Measurements from ENCODE around the gene CEP192. TPM values are rescaled to one million over a fixed set of nuclear protein-coding genes. Genes with fewer than 3 reads are reported as not detected.
A peak's percentile ranks its signal among the peaks of the same experiment; 100 is the strongest.

Gene CEP192
- total RNA-seq, 4 donors from 2014 or later = 35.3 to 80.3 (median 66.6) TPM

- no peak for TF ChIP-seq CTCF (IDR thresholded peaks at IDR 0.05)
- peak in 1 of 2 donors; percentile 59 for TF ChIP-seq POLR2A (IDR thresholded peaks at IDR 0.05)
These were observed 43.7 kb upstream of the CEP192 start, which contains the start of gene SEH1L for GRCh38 chr18:12947285-12948049. Gene SEH1L, plus strand, starts transcription at chr18:12948011. Its CDS starts 111 bp downstream, at chr18:12948122.

GRCh38 chr18:12948050-12948804 is 42.9 kb upstream of the CEP192 start:
- Histone ChIP-seq H3K36me3 (no peaks in the 10 kb centered on the region), H3K9me3 (no peaks in the 10 kb centered on the region), H3K4me1 (no peaks in the 10 kb centered on the region), H3K4me3 (peak overlapping the region; percentile 71 to 73), H3K27ac (peak overlapping the region; percentile 95 to 97), H3K27me3 (no peaks in the 10 kb centered on the region)
- peak; percentile 92 to 93 for DNase-seq
- intact Hi-C loops (cut with DNase I; ENCODE audit: low total_unique reads) = no loop called here
- TF ChIP-seq CTCF (IDR thresholded peaks at IDR 0.05) (peak in 1 of 4 experiments; percentile 22), POLR2A (IDR thresholded peaks at IDR 0.05) (peak; percentile 42 to 85)

More at GRCh38 chr18:12947285-12948049, 43.7 kb upstream of the CEP192 start, which contains the start of gene SEH1L:
- Histone ChIP-seq H3K36me3 (no peaks in the 10 kb centered on the region), H3K9me3 (no peaks in the 10 kb centered on the region), H3K27me3 (no peaks in the 10 kb centered on the region), H3K4me3 (peak within 1 kb of the TSS; percentile 71 to 73), H3K4me1 (no peaks in the 10 kb centered on the region), H3K27ac (peak within 1 kb of the TSS; percentile 95 to 97)
- intact Hi-C loops (cut with DNase I; ENCODE audit: low total_unique reads) = no loop called here
- peak; percentile 98 to 100 for DNase-seq

GRCh38 chr18:12958478-12958877 is 32.7 kb upstream of the CEP192 start:
- H3K9me3 ChIP-seq = no peaks in the 10 kb centered on the region
- H3K4me1 ChIP-seq = no peaks in the 10 kb centered on the region
- no peak for TF ChIP-seq CTCF (IDR thresholded peaks at IDR 0.05)
- TF ChIP-seq POLR2A (IDR thresholded peaks at IDR 0.05) = no peak
- intact Hi-C loops (cut with DNase I; ENCODE audit: low total_unique reads) = no loop called here
- H3K27ac ChIP-seq = no peak overlapping the region
- no peaks in the 10 kb centered on the region for H3K27me3 ChIP-seq
- H3K36me3 ChIP-seq = no peaks in the 10 kb centered on the region
- DNase-seq = no peak
- no peak overlapping the region for H3K4me3 ChIP-seq

- Histone ChIP-seq H3K27me3 (no peaks in the 10 kb centered on the region), H3K9me3 (no peaks in the 10 kb centered on the region), H3K4me1 (no peaks in the 10 kb centered on the region), H3K27ac (no peak overlapping the region), H3K36me3 (no peaks in the 10 kb centered on the region), H3K4me3 (no peak overlapping the region)
- no peak for DNase-seq
- intact Hi-C loops (cut with DNase I; ENCODE audit: low total_unique reads) = no loop called here
- TF ChIP-seq CTCF (IDR thresholded peaks at IDR 0.05) = no peak
- TF ChIP-seq POLR2A (IDR thresholded peaks at IDR 0.05) = no peak
These were observed 30.8 kb upstream of the CEP192 start for GRCh38 chr18:12960395-12960794.

Data from uterus (tissue), 4 donors.